OCI-M1 (cell line): ENCODE data around the gene CRYZ.

Source experiments
- DNase-seq: peaks from one replicate; lab custom pipeline; 2025; lab: John Stamatoyannopoulos, UW

CRYZ gene

DNA sequence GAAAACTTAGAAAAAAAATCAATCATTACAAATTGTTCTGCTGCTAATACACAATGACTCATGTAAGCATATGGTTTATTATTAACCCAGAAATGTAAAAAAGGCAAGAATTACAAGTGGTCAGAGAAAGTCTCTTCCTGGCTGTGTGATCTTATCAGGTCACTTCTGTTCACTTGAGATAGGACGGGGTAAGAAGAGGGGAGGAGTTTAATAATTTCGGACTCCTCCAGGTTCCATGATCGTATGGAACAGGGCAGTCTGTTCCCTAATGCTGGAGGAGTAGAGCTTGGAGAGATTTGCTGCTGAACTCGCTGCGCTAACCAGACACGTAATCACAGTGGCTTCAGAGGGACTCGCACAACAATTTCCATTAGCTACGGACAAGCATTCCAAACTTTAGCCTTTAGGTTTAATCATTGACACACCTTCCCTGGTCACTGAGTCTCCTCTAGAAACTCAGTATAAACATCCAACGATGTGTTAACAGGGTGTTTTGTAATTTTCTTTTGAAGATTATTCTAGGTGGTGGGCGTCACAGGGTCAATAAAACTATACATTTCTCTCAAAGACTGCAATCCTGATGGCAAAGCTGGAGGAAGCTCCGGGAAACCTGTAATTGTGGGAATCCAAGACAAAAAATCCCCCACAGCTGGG lies 1.3 kb downstream of the CRYZ start:
- peak; percentile 49 for DNase-seq

GRCh38 chr1:74729741-74730478 lies 2.9 kb downstream of the CRYZ start:
- no peak for DNase-seq

- no peak for DNase-seq
Observed at GRCh38 chr1:74728736-74729135, 4.1 kb downstream of the CRYZ start.

DNA sequence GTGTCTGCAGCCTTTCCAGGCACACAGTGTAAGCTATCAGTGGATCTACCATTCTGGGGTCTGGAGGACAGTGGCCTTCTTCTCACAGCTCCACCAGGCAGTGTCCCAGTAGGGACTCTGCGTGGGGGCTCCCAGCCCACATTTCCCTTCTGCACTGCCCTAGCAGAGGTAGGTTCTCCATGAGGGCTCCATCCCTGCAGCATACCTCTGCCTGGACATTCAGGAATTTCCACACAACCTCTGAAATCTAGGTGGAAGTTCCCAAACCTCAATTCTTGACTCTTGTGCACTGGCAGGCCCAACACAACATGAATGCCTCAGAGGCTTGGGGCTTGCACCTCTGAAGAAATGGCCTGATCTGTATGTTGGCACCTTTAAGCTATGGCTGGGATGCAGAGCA lies 6.8 kb downstream of the CRYZ start:
- no peak for DNase-seq

DNA sequence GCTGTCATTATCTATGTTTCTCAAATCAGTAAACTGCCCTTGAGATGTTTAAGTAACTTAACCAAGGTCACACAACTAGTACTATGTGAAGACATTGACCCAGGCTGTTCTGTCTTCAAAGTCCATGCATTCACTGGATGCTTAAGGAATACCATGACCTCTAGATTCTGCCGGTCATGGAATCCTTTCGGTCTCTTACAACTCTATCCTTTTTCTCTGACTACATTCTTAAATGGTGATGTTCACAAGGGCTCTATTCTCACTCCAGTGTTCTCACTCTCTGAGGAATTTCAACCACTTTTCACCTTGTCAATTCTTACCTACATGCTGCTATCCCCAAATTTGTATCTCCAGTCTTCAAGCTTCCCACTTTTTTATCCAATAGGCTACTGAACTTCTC lies 15.2 kb downstream of the CRYZ start:
- DNase-seq: no peak

DNA sequence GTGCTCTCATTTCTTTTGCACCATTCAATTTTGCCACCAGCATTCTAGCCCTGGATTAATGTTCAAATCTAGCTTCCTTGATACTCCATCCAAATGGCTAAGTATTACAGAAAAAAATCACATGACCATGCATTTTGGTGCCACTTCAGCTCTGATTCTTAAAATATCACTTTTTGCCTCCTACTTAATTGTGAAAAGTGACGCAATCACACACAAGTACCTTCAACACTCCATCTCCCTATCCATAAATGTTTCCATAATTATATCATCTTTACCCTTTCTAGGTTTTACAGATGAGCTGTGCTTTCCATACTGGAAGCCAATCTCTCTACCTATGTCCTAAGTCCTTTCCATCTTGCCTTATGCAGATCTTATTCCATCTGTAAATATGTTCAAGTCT lies 16.0 kb downstream of the CRYZ start:
- no peak for DNase-seq

GRCh38 chr1:74715806-74716205 lies 17.0 kb downstream of the CRYZ start:
- DNase-seq: no peak

DNA sequence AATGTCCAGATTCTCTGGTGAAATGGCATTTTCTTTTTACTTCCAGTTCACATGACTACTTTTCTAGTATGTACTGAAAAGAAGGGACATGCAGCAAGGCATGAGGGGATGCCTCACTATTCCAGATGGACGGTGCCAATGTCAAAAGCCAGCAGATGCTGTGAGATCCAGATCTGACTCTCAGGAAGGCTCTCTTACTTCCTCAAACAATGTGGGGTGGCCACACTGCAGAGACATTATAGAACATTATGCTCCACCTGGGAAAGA lies 17.7 kb downstream of the CRYZ start:
- DNase-seq: no peak

GRCh38 chr1:74714429-74715235 lies 18.2 kb downstream of the CRYZ start:
- no peak for DNase-seq

DNA sequence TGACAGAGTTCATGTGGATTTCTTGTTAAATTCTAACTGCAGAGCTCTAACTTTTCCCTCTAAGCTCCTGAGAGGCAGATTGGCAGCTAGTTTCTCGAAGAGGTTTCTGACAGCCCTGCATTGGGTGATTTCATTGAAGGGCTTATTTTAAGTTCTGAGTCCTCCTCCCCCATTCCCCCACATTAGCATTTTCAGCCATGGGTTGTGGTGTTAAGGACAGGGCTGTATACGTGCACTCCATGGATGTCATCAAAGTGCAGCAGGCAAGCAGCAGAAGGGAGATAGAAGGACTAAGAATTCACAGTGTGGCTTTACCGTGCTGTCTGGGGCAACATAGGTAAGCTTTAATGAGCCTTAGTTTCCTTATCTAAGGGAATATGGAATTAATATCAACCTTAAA lies 19.0 kb downstream of the CRYZ start:
- no peak for DNase-seq

DNA sequence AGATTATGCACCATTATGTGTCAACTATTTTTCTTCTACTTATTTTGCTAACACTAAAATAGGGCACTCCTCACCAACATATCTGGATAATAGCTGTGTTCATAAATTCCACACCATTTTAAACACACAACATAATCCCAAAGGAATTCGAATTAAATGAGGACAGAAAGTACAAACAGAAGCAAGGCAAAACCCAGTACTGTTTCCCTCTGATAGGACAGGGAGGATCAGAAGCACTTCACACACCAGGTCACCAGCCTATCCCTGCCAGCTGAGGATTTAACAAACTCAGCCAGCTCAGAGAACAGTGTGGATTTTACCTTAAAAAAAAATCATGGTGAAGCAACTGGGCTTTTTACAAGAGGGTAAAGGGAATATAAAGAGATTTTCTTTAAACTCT lies 20.0 kb downstream of the CRYZ start:
- DNase-seq: no peak

DNA sequence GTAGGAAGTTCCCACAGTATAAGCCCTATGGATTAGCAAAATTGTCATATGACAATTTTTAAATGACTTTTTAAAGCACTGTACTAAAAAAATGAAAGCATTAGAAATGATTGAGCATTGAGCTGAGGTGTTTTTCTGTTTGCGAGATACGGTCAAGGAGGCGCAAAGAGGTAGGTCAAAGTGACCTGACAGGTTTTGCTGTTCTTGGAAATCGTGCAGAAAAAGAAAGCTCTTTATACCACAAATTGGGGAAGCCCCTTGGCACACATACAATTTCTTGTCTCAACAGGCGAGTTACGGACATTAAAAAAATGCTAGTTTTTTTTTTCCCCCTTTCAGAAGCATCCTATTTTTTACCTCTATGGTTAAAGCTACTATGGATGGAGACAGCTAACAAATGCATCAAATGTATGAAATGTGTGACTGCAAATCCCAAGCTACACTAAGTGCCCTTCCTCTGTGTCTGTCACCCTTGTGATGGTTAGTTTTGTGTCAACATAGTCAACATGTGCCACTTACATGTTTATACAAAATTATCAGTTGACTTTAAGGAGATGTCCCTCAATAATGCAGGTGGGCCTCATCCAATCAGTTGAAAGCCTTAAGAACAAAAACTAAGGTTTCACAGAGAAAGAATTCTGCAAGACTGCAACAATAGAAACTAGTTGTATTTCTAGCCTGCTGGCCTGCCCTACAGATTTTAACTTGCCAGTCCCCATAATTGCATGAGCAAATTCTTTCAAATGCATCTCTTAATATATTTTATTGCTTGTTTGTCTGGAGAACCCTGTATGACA lies 29.3 kb downstream of the CRYZ start:
- no peak for DNase-seq

DNA sequence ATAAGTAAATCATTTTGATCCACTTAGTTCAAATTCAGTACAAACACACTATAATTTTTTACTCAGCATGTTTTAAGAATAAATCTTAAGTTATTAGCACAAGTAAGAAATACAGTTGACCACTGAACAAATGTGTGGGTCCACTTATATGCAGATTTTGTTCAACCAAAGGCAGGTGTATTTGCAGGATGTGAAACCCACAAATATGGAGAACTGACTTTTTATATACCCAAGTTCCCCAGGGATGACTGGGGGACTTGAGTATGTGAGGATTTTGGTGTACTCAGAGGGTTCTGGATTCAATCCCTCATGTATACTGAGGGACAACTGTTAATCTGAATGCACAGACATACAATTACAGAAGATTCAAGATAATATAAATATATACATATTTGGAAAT lies 33.5 kb downstream of the CRYZ start:
- no peak for DNase-seq

- DNase-seq: no peak
Observed at GRCh38 chr1:74697832-74698231, 35.0 kb downstream of the CRYZ start.

GRCh38 chr1:74693473-74693872 lies 39.4 kb downstream of the CRYZ start:
- no peak for DNase-seq

DNA sequence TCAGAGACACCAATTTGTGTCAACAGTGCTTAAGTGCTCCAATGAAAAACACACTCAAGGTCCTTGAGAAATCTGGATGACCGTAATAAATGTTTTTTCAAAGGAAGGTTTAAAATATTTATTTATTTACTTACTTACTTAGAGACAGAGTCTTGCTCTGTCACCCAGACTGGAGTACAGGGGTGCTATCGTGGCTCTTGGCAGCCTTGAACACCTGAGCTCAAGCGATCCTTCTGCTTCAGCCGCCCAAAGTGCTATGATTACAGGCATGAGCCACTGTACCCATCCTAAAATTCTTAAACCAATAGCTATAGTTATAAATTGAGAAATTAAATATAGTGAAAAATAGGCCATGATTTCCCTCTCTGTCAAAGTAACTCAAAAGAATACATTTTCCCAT lies 41.9 kb downstream of the CRYZ start:
- DNase-seq: no peak

- DNase-seq: no peak
Observed at GRCh38 chr1:74690364-74690696, 42.5 kb downstream of the CRYZ start.

GRCh38 chr1:74689621-74690363 lies 43.1 kb downstream of the CRYZ start:
- DNase-seq: peak; percentile 74

DNA sequence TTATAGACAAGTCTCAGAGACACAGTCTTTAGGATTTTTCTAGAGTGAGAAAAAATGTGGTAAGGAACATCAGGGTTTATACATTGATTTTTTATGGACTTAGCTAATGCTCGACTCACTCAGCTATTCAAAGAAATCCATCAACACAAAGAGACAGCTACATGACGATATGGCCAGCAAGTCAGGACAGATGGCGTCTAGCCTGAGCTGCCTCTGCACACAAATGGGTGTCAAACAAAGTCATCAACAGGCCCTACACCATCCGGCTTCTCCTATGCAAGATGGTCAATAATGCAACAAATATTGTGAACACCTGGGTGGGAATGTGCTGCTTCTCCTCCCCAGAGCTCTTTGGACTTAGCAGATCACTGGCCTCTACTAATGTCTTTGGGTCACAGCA lies 45.9 kb downstream of the CRYZ start:
- no peak for DNase-seq

DNA sequence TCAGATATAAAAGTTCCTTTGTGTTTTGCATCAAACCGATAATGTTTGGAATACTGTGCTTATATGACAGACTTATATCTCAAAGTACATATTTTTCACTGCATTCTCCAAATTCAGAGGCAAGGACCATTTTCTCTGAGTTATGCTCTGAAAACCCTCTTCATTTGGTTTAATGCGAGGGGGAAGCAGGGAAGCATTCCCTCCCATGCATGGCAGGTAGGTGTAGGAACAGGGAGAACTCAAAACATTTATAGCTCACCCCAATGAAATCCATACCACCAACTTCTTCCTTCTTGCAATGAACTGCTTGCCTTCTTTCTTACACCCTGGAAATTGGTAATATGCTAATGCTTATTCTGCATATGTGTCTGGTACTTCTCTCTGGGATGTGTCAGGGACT lies 48.5 kb downstream of the CRYZ start:
- DNase-seq: no peak

- DNase-seq: no peak
Observed at GRCh38 chr1:74683656-74684055, 49.2 kb downstream of the CRYZ start.

- DNase-seq: no peak
Observed at GRCh38 chr1:74681851-74682250, 51.0 kb downstream of the CRYZ start.
